DMS 273 (cell line): ENCODE results near the gene ZFAND2B.
"Not testable (repeated sequence)": the region's sequence is repeated elsewhere in the genome, so short reads cannot be mapped to it uniquely, and the experiment has no call there.

Experiments
- DNase-seq: peaks from one replicate; lab custom pipeline; 2025; ENCODE audit not compliant: unreplicated experiment; lab: John Stamatoyannopoulos, UW

The ZFAND2B gene

GRCh38 chr2:219175928-219176817 lies 30.4 kb upstream of the ZFAND2B start:
- peak; percentile 72 for DNase-seq

- DNase-seq = peak; percentile 95
Measured at GRCh38 chr2:219176818-219177551, 29.6 kb upstream of the ZFAND2B start, which contains the start of gene CNPPD1. CNPPD1 (minus strand) TSS chr2:219176925; CDS start chr2:219176828, 97 bp downstream.

- peak; percentile 94 for DNase-seq
Measured at GRCh38 chr2:219177552-219178376, 28.8 kb upstream of the ZFAND2B start, which contains the start of gene RETREG2. RETREG2 (plus strand) TSS chr2:219178275; CDS start chr2:219178353, 78 bp downstream.

GRCh38 chr2:219178377-219179175 lies 28.0 kb upstream of the ZFAND2B start:
- peak; percentile 70 for DNase-seq

- DNase-seq = no peak
Measured at GRCh38 chr2:219179601-219180465, 26.7 kb upstream of the ZFAND2B start.

- no peak for DNase-seq
Measured at GRCh38 chr2:219180961-219181360, 25.6 kb upstream of the ZFAND2B start.

- no peak for DNase-seq
Measured at GRCh38 chr2:219181531-219181930, 25.1 kb upstream of the ZFAND2B start.

- DNase-seq = peak; percentile 24
Measured at GRCh38 chr2:219182331-219183150, 24.0 kb upstream of the ZFAND2B start.

GRCh38 chr2:219183151-219183772 lies 23.3 kb upstream of the ZFAND2B start:
- DNase-seq = no peak

GRCh38 chr2:219184121-219184520 lies 22.5 kb upstream of the ZFAND2B start:
- peak; percentile 95 for DNase-seq

- no peak for DNase-seq
Measured at GRCh38 chr2:219186754-219187456, 19.7 kb upstream of the ZFAND2B start.

- DNase-seq = no peak
Measured at GRCh38 chr2:219197388-219197787, 9.2 kb upstream of the ZFAND2B start.

GRCh38 chr2:219198974-219199373 lies 7.6 kb upstream of the ZFAND2B start:
- DNase-seq = no peak

- no peak for DNase-seq
Measured at GRCh38 chr2:219199470-219200211, 6.9 kb upstream of the ZFAND2B start.

GRCh38 chr2:219200502-219201326 lies 5.9 kb upstream of the ZFAND2B start:
- DNase-seq = not testable (repeated sequence)

- not testable (repeated sequence) for DNase-seq
Measured at GRCh38 chr2:219201331-219201730, 5.3 kb upstream of the ZFAND2B start.
